Ovary (tissue), 9 donors: ENCODE results near the gene KRT24. TPM values are rescaled to one million over a fixed set of nuclear protein-coding genes. Genes with fewer than 3 reads are reported as not detected.

Source experiments
- DNase-seq, 5 donors: peaks; one replicate each; pipeline ENCODE4 v3.0.0-alpha.2; 2019 to 2020
- H3K27ac ChIP-seq, 2 donors: fragments of 200-600 bp; one replicate each; pipeline versions ENCODE4 v1.5.1 to v1.8.0; 2019 to 2022
- H3K27me3 ChIP-seq: fragments of 200-600 bp; one replicate; pipeline ENCODE4 v1.8.0; 2022
- H3K36me3 ChIP-seq: fragments of 200-600 bp; sonication (generic); one replicate; pipeline ENCODE4 v1.5.1; 2019
- H3K4me1 ChIP-seq: one replicate; pipeline ENCODE4 v1.8.1; 2013; ENCODE audit warnings: mild to moderate bottlenecking, moderate library complexity; ENCODE audit not compliant: insufficient read depth
- H3K4me3 ChIP-seq: fragments of 200-600 bp; sonication (generic); one replicate; pipeline ENCODE4 v1.5.1; 2017
- H3K9me3 ChIP-seq, 2 donors: fragments of 200-600 bp in 1 of 2; sonication (generic) in 1 of 2; one replicate each; pipeline versions ENCODE4 v1.5.1 to v1.8.1; 2013 to 2019; ENCODE audit warnings: mild to moderate bottlenecking in 1 of 2, moderate library complexity in 1 of 2
- EP300 ChIP-seq: sonication (generic); formaldehyde crosslinking; IDR thresholded peaks from one replicate; pipeline ENCODE4 v1.6.1; 2017; ENCODE audit warnings: antibody characterized with exemption
- POLR2A ChIP-seq: fragments of 450-650 bp; IDR thresholded peaks from one replicate; pipeline ENCODE4 v1.6.1; 2017; ENCODE audit warnings: antibody characterized with exemption, mild to moderate bottlenecking, moderate library complexity
- WGBS, 3 donors: extraction: QIAGEN DNeasy Blood & Tissue Kit in 1 of 3; methylation state at CpG; one replicate each; pipeline versions ENCODE4 v1.1.5 to v1.1.7; 2013 to 2017; 5-methylcytosine and 5-hydroxymethylcytosine counted together
- intact Hi-C, 4 donors: fragments of 100-400 bp; cut with DNase I; formaldehyde crosslinking; loops; one replicate each; pipeline versions ENCODE4 v1.11.0 to v1.15.1; 2022 to 2023
- polyA plus RNA-seq, 2 donors: library from polyadenylated mRNA; stranded (reverse); fragments of 200-250 nt in 1 of 2; fragments of 350-450 nt in 1 of 2; fragmentation: Illumina TruSeq in 1 of 2; extraction: RNeasy Lipid Tissue Mini Kit (QIAGEN cat#74804) in 1 of 2; gene quantifications; one replicate each; pipeline ENCODE4 v1.2.3, GENCODE V29; 2013 to 2014
- total RNA-seq, 7 donors: library from RNA; depleted of rRNA in 2 of 7; stranded (reverse); fragments of >200 nt in 2 of 7; fragmentation: NEBNext Ultra II Directional in 3 of 7; extraction: Animal tissue kit (Norgen Biotek cat#: 25700) in 3 of 7; gene quantifications; one replicate each; pipeline versions ENCODE4 v1.1.0 to v1.2.4, GENCODE V29; 2016 to 2023
- TF ChIP-seq, protein P1 (sequence below), 3 donors: fragments of 450-650 bp in 2 of 3; fragments of 200-600 bp in 1 of 3; IDR thresholded peaks; one replicate each; pipeline versions ENCODE4 v1.5.1 to v1.8.0; 2016 to 2022; ENCODE audit warnings: antibody characterized with exemption in 3 of 3, mild to moderate bottlenecking in 1 of 3
- donor health status: DM: no; HTN: no; CAD: no; lungs with moderate emphysema.
- donor health status: DM: no; HTN: no; CAD: no.
- donor health status: Bipolar disorder and iron deficiency.
- donor health status: DM: yes; HTN: yes; CAD: no.
- donor health status: DM: no; HTN: no; CAD: no.
- donor health status: DM: yes; HTN: yes; CAD: no.

KRT24 gene
- total and polyA plus RNA-seq, 9 donors: not detected

GRCh38 chr17:40672654-40673053 lies 30.9 kb downstream of the KRT24 start:
- no peaks in the 10 kb centered on the region for H3K9me3 ChIP-seq
- no peak overlapping the region for H3K4me3 ChIP-seq
- 81 to 91% (median 88%) methylated on average over 2 of the region's 2 CpGs for WGBS, 3 donors
- H3K36me3 ChIP-seq: no peaks in the 10 kb centered on the region
- no peaks in the 10 kb centered on the region for H3K4me1 ChIP-seq
- no peak for DNase-seq
- TF ChIP-seq POLR2A (no peak), EP300 (no peak)
- TF ChIP-seq, protein P1, sequence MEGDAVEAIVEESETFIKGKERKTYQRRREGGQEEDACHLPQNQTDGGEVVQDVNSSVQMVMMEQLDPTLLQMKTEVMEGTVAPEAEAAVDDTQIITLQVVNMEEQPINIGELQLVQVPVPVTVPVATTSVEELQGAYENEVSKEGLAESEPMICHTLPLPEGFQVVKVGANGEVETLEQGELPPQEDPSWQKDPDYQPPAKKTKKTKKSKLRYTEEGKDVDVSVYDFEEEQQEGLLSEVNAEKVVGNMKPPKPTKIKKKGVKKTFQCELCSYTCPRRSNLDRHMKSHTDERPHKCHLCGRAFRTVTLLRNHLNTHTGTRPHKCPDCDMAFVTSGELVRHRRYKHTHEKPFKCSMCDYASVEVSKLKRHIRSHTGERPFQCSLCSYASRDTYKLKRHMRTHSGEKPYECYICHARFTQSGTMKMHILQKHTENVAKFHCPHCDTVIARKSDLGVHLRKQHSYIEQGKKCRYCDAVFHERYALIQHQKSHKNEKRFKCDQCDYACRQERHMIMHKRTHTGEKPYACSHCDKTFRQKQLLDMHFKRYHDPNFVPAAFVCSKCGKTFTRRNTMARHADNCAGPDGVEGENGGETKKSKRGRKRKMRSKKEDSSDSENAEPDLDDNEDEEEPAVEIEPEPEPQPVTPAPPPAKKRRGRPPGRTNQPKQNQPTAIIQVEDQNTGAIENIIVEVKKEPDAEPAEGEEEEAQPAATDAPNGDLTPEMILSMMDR (IDR thresholded peaks at IDR 0.05): no peak
- intact Hi-C loops: no loop called here
- H3K27ac ChIP-seq: no peak overlapping the region
- H3K27me3 ChIP-seq: no peaks in the 10 kb centered on the region

- 46 to 53% (median 50%) methylated on average over 4 of the region's 4 CpGs for WGBS, 3 donors
- intact Hi-C loops: no loop called here
- no peak overlapping the region for H3K27ac ChIP-seq
- no peaks in the 10 kb centered on the region for H3K4me1 ChIP-seq
- H3K27me3 ChIP-seq: no peaks in the 10 kb centered on the region
- H3K36me3 ChIP-seq: no peaks in the 10 kb centered on the region
- H3K9me3 ChIP-seq: no peaks in the 10 kb centered on the region
- H3K4me3 ChIP-seq: no peak overlapping the region
- TF ChIP-seq EP300 (no peak), POLR2A (no peak)
- TF ChIP-seq, protein P1 (IDR thresholded peaks at IDR 0.05): no peak
- DNase-seq: no peak
These were observed 32.3 kb downstream of the KRT24 start for GRCh38 chr17:40671282-40671681.

- intact Hi-C loops: no loop called here
- H3K4me1 ChIP-seq: no peaks in the 10 kb centered on the region
- no peaks in the 10 kb centered on the region for H3K27me3 ChIP-seq
- TF ChIP-seq EP300: no peak
- TF ChIP-seq, protein P1 (IDR thresholded peaks at IDR 0.05): no peak
- no peak overlapping the region for H3K27ac ChIP-seq
- DNase-seq: no peak
- H3K36me3 ChIP-seq: no peaks in the 10 kb centered on the region
- H3K4me3 ChIP-seq: no peak overlapping the region
- H3K9me3 ChIP-seq: no peaks in the 10 kb centered on the region
These were observed 37.2 kb downstream of the KRT24 start for GRCh38 chr17:40666331-40666730.

DNA sequence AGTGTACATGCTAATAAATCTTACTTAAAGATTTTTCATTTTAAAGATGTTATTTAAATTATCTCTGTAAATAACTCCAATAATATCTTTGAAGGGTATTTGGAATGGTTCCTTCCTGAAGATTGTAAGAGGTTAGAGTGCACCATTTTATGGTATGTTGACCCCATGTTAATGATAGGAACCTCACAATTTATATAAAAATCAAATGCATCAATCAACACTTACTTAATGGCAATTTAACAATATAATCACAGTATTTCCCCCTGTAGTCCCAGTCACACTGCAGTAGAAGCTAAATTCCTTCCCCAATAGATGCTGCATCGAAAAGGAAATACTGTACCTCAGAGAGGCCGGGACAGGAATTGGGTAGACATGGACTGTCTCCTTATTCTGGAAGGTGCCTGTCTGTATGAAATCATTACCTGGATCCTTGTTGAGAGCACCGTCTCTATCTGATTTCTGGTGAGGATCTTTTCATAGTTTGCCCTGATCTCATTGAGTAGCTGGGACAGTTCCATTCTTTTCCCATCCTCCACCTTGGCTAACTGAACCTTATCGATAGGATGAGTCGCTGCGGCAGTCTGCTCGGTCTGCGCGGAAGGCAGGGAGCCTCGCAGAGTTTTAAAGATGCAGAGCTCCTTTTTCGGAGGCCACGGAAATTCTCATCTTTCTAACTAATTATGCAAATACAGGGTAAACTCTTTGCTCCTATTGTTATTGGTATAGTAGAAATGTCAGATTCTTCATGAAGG lies 38.8 kb downstream of the KRT24 start, which contains the start of gene KRT222:
KRT222 (minus strand) TSS at position 596 of the 752 bp plus-strand sequence; CDS start at position 518, 78 bp downstream.
- Histone ChIP-seq H3K4me1 (no peaks in the 10 kb centered on the region), H3K36me3 (no peaks in the 10 kb centered on the region), H3K27ac (no peak within 1 kb of the TSS), H3K27me3 (no peaks in the 10 kb centered on the region), H3K9me3 (no peaks in the 10 kb centered on the region), H3K4me3 (no peak within 1 kb of the TSS)
- TF ChIP-seq EP300 (no peak), POLR2A (no peak)
- TF ChIP-seq, protein P1 (IDR thresholded peaks at IDR 0.05): no peak
- WGBS, 3 donors: 3 to 6% (median 5%) methylated on average over 12 of the region's 12 CpGs
- intact Hi-C loops: no loop called here
- no peak for DNase-seq
